Dedifferentiated amniotic fluid mesenchymal stem cell (primary cell): ENCODE measurements around the gene CERT1.
"Not testable (repeated sequence)": the region's sequence is repeated elsewhere in the genome, so short reads cannot be mapped to it uniquely, and the experiment has no call there.

Experiments
- DNase-seq: peaks from one replicate; pipeline ENCODE4 v3.0.0-alpha.2; 2016; ENCODE audit errors: extremely low spot score

The CERT1 gene

GRCh38 chr5:75511435-75512382 is at the start of gene CERT1, which contains the start of gene POLK:
Gene CERT1, minus strand, starts transcription at chr5:75511629. Its CDS starts 422 bp downstream, at chr5:75511207.
Gene POLK, plus strand, starts transcription at chr5:75511891.
- peak; percentile 99 for DNase-seq

- DNase-seq = not testable (repeated sequence)
These were observed 49.2 kb upstream of the CERT1 start for GRCh38 chr5:75560655-75561054.

GRCh38 chr5:75558981-75559632 is 47.7 kb upstream of the CERT1 start:
- no peak for DNase-seq

GRCh38 chr5:75558221-75558620 is 46.8 kb upstream of the CERT1 start:
- DNase-seq = no peak

DNA sequence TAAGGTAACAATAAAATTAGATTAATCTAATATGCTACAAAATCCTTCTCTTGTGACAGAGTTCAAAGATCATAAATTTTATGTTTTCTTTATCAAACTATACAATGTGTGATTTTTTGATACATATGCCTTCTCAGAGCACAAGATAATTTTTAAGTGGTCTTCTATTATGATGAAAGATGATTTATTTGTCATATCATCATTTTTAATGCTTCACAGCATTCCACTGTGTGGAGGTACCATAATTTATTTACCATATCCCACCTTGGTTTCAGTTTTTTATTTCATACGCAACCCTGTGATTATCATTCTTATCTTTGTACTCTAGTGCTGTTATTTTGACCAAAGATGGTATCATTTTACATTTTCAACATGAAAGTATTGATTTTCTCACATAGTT is 41.9 kb upstream of the CERT1 start:
- DNase-seq = no peak

DNA sequence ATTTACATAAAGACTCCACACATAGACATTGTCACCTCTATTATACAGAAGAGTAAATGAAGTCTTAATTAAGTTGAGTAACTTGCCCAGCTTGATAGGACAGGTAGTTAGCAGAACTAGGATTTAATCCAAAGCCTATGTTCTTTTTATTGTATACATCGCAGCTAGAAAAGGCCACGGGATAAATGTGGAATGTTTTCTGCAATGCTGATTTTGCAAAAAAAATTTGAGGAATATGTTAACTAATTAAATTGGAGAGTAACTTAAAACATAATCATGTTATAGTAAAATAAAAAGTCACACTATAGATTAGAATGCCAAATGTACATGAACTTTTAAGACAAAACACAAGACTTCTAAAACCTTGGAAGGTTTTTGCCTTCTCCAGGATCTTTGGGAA is 41.3 kb upstream of the CERT1 start:
- no peak for DNase-seq

DNA sequence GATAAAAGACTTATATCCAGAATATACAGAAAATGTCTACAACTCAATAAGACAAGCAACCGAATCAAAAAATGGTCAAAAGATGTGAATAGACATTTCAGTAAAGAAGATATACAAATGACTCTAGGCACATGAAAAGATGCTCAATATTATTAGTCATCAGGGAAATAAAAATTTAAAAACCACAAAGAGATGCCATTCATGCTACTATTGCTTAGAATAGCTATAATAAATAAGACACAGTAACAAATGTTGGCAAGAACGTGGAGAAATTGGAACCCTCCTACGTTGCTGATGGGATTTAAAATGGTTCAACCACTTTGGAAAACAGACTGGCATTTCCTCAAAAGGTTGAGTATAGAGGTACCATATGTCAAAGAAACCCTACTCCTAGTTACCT is 40.0 kb upstream of the CERT1 start:
- DNase-seq = no peak

GRCh38 chr5:75550597-75550996 is 39.2 kb upstream of the CERT1 start:
- no peak for DNase-seq

- no peak for DNase-seq
These were observed 36.4 kb upstream of the CERT1 start for GRCh38 chr5:75547812-75548211.

GRCh38 chr5:75546830-75547229 is 35.4 kb upstream of the CERT1 start:
- no peak for DNase-seq

- DNase-seq = no peak
These were observed 33.7 kb upstream of the CERT1 start for GRCh38 chr5:75545131-75545530.

DNA sequence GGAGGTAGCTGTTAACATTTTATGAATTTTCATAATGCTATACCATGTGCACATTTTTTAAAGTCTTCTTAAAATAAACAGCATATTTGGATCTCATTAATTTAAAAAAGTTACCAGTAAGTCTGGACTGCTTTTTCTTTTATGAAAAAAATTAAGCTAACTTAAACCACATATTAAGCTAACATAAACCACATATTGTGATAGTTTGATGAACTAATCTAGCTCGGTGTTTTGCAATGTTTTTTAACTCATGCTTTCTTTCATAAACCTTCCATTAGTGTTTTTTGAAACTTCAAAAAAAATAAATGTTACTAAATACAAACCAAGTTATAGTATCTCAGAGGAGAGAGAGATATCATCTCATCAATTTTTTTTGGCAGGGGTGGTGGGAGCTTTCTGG is 26.8 kb upstream of the CERT1 start:
- DNase-seq = no peak

GRCh38 chr5:75536694-75537360 is 25.4 kb upstream of the CERT1 start:
- DNase-seq = no peak

DNA sequence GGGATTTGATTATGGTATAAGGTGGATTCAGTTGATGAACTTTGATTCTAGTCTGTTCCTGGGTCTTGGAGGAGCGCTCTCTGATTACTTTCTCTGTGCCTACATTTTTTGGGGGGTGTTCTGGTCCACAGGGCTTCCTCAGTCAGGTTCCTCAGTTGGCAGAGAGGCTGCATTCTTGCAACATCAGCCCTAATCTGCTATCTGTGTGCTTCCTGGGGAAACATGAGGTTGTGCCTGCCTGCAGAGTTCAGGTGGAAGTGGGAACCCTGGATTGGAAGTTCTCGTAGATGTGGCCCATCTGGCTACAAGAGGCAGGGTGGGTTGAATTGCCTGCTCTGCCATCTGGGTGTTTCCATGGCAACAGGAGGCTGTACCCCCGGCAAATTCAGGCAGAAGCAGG is 24.7 kb upstream of the CERT1 start:
- DNase-seq = no peak

- no peak for DNase-seq
These were observed 23.3 kb upstream of the CERT1 start for GRCh38 chr5:75534734-75535133.

DNA sequence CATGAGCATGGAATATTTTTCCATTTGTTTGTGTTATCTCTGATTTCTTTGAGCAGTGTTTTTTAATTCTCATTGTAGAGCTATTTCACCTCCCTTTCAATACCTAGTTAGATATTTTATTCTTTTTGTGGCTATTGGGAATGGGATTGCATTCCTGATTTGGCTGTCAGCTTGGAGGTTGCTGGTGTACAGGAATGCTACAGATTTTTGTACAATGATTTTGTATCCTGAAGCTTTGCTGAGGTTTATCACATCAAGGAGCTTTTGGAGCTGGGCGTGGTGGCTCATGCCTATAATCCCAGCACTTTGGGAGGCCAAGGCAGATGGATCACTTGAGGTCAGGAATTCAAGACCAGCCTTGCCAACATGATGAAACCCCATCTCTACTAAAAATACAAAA is 22.3 kb upstream of the CERT1 start:
- peak; percentile 34 for DNase-seq

DNA sequence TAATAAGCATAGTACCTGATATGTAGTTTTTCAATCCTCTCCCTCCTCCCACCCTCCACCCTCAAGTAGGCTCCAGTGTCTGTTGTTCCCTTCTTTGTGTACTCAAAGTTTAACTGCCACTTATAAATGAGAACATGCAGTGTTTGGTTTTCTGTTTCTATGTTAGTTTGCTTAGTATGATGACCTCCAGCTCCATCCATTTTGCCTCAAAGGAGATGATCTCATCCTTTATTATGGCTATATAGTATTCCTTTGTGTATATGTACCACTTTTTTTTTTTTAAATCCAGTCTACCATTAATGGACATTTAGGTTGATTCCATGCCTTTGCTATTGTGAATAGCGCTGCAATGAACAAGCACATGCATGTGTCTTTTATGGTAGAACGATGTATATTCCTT is 20.8 kb upstream of the CERT1 start:
- DNase-seq = no peak

DNA sequence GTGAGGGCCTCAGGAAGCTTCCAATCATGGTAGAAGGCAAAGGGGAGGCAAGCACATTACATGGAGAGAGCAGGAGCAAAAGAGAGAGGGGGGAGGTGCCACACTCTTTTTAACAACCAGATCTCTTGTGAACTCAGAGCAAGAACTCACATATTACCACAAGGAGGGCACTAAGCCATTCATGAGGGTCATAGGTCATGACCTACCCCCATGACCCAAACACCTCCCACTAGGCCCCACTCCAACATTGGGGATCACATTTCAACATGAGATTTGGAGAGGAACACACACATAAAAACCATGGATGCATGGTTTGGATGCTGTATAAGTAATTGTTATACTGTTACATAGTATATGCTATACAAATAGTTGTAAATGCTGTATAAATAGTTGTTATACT is 17.8 kb upstream of the CERT1 start:
- no peak for DNase-seq

- no peak for DNase-seq
These were observed 14.6 kb upstream of the CERT1 start for GRCh38 chr5:75526070-75526469.

GRCh38 chr5:75525344-75525743 is 13.9 kb upstream of the CERT1 start:
- no peak for DNase-seq

GRCh38 chr5:75524591-75524990 is 13.2 kb upstream of the CERT1 start:
- no peak for DNase-seq

- DNase-seq = no peak
These were observed 12.6 kb upstream of the CERT1 start for GRCh38 chr5:75524071-75524470.

DNA sequence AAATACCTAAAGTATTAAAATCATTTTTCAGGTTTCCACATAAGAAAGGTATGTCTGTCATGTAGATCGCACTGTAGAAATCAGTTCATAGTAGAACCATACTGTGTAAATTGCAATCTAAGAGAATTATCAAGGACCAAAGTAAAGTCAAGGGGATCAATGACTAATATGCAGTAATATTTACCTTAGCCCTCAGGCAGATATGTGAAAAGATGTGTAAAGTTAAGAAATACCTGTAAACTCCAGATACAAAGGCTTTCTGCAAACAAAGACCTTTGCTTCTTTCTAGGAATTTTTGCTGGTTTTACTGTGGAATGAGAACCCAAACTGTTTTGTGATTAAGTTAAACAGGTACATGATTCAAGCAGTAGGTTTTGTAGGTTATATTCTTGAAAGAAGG is 11.8 kb upstream of the CERT1 start:
- DNase-seq = no peak
